Left cardiac atrium (tissue), 4 donors: Measurements from ENCODE around the gene STT3A. TPM values are rescaled to one million over a fixed set of nuclear protein-coding genes. Genes with fewer than 3 reads are reported as not detected.

Source experiments
- ATAC-seq, 2 donors: fragments of 200-7000 bp; cut with Tn5 transposase; one replicate each; pipeline ENCODE4 v1.9.1; 2020; ENCODE audit warnings: mild to moderate bottlenecking in 2 of 2, moderate library complexity in 2 of 2
- DNase-seq: peaks from one replicate; pipeline ENCODE4 v3.0.0-alpha.2; 2020
- intact Hi-C, 2 donors: fragments of 100-400 bp; cut with DNase I; formaldehyde crosslinking; loops; one replicate each; pipeline versions ENCODE4 v1.14.1 to v1.15.1; 2022 to 2023
- total RNA-seq, 2 donors: library from RNA; stranded (reverse); fragmentation: NEBNext Ultra II Directional; extraction: Animal tissue kit (Norgen Biotek cat#: 25700); gene quantifications; one replicate each; pipeline ENCODE4 v1.2.1, GENCODE V29; 2021
- donor health status: DM: no; HTN: yes; CAD: no.
- donor health status: DM: no; HTN: yes; CAD: no; lungs with severe emphysema.
- donor health status: DM: yes; HTN: yes; CAD: no.
- donor health status: Dilated cardiomyopathy.

Gene STT3A
- total RNA-seq, 2 donors from 2014 or later, result 84.1 to 90.3 TPM

DNA sequence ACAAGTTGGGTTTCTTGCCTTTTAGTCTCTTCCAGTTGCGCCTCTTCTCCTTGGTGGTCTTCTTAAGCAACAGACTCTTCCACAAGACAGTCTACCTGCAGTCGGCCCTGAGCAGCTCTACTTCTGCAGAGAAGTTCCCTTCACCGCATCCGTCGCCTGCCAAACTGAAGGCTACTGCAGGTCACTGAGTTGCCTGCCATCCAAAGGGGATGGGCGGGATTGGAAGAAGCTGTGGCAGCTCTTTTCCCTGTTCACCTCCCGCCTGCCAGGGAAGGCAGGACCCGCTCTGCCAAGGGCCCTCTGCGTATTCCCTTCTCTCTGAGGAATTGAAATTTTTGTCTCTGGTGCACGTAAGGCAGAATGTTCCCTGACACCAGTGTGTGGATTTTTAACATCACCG is 9.2 kb upstream of the STT3A start:
- DNase-seq, result no peak
- ATAC-seq, result no peak
- intact Hi-C loops, result no loop called here

DNA sequence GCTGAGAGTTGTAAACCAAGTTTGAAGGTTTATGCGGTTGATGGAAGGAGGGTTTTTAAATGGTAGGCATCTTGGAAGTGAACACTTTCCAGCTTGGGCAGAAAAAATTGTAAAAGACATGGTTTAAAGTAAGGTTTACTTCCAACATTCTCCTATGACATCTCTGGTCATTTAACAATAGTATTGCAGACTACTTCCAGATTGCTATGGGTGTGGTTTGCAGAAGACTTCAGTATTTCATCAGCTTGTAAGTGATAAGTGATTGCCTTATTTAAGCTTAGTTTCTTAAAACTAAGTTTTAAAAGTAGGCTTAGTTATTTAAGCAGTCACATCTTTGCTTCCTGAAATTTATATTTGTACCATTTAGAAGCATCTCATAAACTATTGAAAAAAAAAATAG is 7.2 kb upstream of the STT3A start:
- ATAC-seq, result no peak
- DNase-seq, result no peak
- intact Hi-C loops, result no loop called here

- DNase-seq, result no peak
- ATAC-seq, result no peak
Observed at GRCh38 chr11:125586623-125587022, 6.0 kb upstream of the STT3A start.

DNA sequence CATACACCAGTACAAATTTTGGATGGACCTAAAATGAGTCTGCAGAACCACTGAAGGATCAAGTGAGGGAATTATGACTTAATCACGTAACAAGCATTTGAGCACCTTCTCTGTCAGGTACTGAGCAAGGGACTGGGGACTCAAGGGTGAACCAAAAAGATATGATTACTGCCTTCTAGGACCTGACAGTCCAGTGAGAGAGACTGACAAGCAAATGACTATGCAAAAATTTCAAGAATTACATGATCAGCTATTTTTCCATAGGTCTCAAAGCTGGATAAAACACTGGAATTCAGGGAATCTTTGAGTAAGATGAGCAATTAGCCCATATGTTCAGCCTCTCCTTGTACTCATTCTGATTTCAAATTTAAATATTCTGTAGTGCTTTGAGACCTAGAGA is 5.2 kb upstream of the STT3A start:
- intact Hi-C loops, result no loop called here
- ATAC-seq (no peak), DNase-seq (no peak)

More at GRCh38 chr11:125586623-125587022, 6.0 kb upstream of the STT3A start:
- intact Hi-C loops, result no loop called here

GRCh38 chr11:125588505-125588904 is 4.1 kb upstream of the STT3A start:
- ATAC-seq (no peak), DNase-seq (no peak)
- intact Hi-C loops, result no loop called here

DNA sequence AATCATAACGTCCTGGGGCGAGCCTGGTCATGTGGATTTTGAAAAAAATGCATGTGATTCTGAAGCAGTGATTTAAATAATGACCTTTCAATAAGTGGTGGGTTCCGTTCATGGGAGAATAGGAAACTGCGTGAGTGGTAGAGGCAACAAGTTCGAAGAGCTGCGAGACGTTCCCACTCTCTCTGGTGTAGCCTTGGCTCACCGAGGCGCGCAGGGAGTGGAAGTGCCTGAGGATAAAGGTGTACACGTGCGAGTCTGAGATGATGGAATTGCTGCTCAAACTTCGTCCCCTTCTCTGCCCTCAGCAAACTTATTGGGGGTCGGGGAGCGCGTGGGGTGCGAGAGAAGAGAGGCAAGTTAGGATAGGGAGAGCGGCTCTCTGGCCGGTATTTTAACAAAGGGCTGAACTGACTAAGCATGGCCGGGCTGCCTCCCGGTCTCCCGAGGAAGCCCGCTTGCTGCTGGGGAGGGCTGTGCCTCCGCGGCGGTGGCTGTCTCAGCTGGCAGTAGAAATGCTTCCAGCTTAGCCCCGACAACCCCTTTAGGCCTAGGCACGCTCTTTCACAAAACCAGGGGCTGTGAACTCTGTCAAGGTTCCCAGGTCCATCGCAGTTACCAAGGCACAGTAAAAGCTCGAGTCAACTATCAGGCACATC is 875 bp upstream of the STT3A start:
- intact Hi-C loops, result loop anchor here in 1 of 2 donors (2.0 kb wide), 1 partner anchor 33 kb away; the partner anchor contains the start of gene CHEK1
- ATAC-seq (peak; percentile 18 to 39), DNase-seq (peak; percentile 43)

- ATAC-seq, result peak in 1 of 2 donors; percentile 1
- intact Hi-C loops, result loop anchor here in 1 of 2 donors (2.0 kb wide), 1 partner anchor 32 kb away; the partner anchor contains the start of gene CHEK1
Observed at GRCh38 chr11:125593114-125593820, 615 bp downstream of the STT3A start.

DNA sequence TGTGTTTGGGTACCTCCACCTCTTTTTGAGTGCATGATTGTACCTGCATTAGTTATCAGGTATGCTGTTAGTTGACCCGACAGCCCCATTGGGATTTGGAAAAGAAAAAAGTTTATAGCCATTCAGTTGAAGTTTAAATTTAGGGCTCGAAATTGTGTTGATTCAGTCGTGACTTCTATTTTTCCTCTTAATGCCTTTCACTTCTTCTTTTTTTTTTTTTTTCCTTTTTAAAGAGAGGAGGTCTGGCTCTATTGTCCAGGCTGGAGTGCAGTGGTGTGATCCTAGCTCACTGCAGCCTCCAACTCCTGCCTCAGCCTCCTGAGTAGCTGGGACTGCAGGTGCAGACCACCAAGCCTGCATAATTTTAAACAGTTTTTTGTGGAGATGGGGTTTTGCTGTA is 2.3 kb downstream of the STT3A start:
- DNase-seq (no peak), ATAC-seq (no peak)
- intact Hi-C loops, result no loop called here

More at GRCh38 chr11:125593114-125593820, 615 bp downstream of the STT3A start:
- peak; percentile 28 for DNase-seq

- DNase-seq, result no peak
- ATAC-seq, result no peak
- intact Hi-C loops, result no loop called here
Observed at GRCh38 chr11:125600663-125601062, 8.0 kb downstream of the STT3A start.

DNA sequence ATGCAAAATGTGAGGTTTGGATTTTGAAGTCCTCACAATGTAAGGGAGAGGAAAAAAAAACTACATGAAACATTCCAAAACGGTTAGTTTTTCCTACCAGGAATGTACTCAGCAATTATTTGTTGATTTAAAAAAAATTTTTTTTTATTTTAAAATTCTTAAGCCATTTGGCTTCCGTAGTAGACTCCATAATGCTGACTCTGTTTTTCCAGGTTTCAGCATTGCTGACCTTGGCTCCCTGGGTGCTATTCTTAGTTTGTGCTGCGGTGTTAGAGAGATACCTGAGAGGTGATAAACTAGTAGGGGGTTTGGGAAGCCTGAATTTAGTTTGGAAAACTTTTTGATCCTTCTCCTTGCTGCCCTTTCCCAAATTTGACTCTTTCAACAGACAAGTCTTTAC is 10.6 kb downstream of the STT3A start:
- no peak for DNase-seq
- ATAC-seq, result no peak
- intact Hi-C loops, result no loop called here

GRCh38 chr11:125605417-125605816 is 12.8 kb downstream of the STT3A start:
- intact Hi-C loops, result no loop called here
- no peak for DNase-seq

DNA sequence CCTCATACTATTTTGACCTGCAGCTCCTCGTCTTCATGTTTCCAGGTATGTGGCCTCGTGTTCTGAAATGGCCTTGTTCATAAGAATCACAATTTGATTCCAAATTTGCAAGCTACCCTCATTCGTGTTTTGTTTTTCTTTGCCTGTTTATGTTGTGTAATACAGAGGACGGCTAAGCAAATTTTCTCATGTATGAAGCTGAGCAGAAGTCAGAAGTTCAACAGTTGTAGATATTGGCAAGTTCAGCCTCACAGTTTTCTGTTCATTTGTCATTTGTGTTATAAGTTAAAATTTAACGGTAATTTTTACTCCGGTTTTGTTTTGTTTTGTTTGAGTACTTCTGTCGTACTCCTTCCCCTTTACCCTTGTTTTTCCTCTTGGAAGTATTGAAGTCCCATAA is 16.9 kb downstream of the STT3A start:
- no peak for DNase-seq
- no peak for ATAC-seq
- intact Hi-C loops, result no loop called here

More at GRCh38 chr11:125605417-125605816, 12.8 kb downstream of the STT3A start:
- ATAC-seq, result no peak

DNA sequence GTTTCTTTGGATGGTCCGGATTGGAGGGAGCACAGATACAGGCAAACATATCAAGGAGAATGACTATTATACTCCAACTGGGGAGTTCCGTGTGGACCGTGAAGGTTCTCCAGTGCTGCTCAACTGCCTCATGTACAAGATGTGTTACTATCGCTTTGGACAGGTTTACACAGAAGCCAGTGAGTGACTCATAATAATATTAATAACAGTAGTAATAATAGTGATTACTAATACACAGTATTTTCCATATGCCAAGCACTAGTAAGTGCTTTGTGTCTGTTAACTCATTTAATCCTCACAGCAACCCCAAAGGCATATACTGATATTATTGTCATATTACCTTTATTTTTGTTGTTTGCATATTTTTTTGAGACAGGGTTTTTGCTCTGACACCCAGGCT is 25.7 kb downstream of the STT3A start:
- no peak for ATAC-seq
- DNase-seq, result no peak
- intact Hi-C loops, result no loop called here

DNA sequence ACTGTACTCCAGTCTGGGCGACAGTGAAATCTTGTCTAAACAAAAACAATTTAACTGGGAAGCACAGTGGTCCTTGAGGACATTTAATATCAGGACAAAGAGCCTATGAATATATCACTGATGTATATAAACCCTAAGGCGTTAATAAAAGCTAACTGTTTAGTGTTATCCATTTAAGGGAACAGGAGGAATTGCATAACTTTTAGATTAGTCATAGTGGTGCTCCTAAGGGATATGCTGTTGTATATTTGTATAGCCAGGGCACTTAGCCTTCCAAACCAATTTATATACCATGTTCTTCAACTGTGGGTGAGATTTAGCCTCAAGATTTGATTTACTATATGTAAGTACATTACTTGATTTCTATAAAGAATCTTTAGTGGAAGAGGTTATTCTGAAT is 29.3 kb downstream of the STT3A start:
- no peak for DNase-seq
- no peak for ATAC-seq
- intact Hi-C loops, result loop anchor here in 1 of 2 donors (10.0 kb wide), 1 partner anchor 47 kb away; no protein-coding TSS in a partner anchor

DNA sequence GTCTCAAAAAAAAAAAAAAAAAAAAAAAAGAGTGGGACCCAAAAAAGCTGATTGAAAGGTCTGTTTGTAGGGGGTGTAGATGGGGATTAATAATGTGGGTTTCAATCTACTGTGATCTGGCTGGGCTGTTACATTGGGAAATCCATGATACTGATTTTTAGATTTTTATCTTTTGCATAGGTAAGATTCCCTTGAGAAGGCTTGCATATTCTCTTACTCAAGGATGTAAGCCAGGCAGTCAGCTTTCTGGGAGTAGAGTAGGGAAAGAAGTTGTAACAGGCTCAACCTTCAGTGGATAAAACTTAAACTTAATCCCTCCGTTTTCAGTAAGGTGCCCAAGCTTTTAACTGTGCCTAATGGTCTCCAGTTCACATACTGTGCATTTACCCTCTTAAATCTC is 30.4 kb downstream of the STT3A start:
- no peak for ATAC-seq
- DNase-seq, result no peak
- intact Hi-C loops, result loop anchor here in 1 of 2 donors (10.0 kb wide), 1 partner anchor 48 kb away; no protein-coding TSS in a partner anchor

DNA sequence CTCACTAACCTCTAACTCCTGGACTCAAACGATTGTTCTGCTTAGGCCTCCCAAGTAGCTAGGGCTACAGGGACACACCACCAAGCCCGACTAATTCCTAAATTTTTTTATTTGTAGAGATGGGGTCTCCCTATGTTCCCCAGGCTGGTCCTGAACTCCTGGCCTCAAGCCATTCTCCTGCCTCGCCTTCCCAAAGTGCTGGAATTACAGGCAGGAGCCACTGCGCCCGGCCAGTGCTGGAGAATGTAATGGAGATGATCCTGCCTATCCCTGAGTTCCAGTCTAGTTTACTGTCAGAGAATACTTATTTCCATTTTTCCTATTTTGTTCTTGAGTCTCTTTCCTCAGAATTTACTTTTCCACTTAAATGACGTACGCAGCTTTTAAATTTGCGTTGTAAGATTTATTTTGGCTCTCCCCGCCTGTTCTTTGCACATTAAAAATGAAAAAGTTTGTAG is 32.1 kb downstream of the STT3A start, which contains the start of gene CHEK1:
TSS of gene CHEK1 (plus strand) at position 408 of the 458 bp plus-strand sequence. CDS start 1,606 bp downstream, outside the sequence.
- ATAC-seq (no peak), DNase-seq (no peak)
- intact Hi-C loops, result loop anchor here (2.0 to 10.0 kb wide), 2 partner anchors 32 to 50 kb away; partner anchors contain the start of gene STT3A (in 1 of the 2)

GRCh38 chr11:125625225-125625629 is 32.6 kb downstream of the STT3A start:
- ATAC-seq (peak; percentile 51), DNase-seq (no peak)
- intact Hi-C loops, result loop anchor here (2.0 to 10.0 kb wide), 2 partner anchors 32 to 50 kb away; partner anchors contain the start of gene STT3A (in 1 of the 2)

GRCh38 chr11:125625630-125626287 is 33.1 kb downstream of the STT3A start:
- intact Hi-C loops, result loop anchor here (2.0 to 10.0 kb wide), 2 partner anchors 33 to 51 kb away; partner anchors contain the start of gene STT3A (in 1 of the 2)
- DNase-seq (peak; percentile 89), ATAC-seq (peak; percentile 95 to 97)

- DNase-seq, result no peak
- peak; percentile 2 to 35 for ATAC-seq
- intact Hi-C loops, result loop anchor here in 1 of 2 donors (10.0 kb wide), 1 partner anchor 52 kb away; no protein-coding TSS in a partner anchor
Observed at GRCh38 chr11:125626288-125626950, 33.8 kb downstream of the STT3A start.
